NCI-H146 (cell line): ENCODE measurements around the gene SELENOW.
"Not testable (repeated sequence)": the region's sequence is repeated elsewhere in the genome, so short reads cannot be mapped to it uniquely, and the experiment has no call there.

Experiments used
- DNase-seq: peaks from one replicate; lab custom pipeline; 2025; lab: John Stamatoyannopoulos, UW

The SELENOW gene

DNA sequence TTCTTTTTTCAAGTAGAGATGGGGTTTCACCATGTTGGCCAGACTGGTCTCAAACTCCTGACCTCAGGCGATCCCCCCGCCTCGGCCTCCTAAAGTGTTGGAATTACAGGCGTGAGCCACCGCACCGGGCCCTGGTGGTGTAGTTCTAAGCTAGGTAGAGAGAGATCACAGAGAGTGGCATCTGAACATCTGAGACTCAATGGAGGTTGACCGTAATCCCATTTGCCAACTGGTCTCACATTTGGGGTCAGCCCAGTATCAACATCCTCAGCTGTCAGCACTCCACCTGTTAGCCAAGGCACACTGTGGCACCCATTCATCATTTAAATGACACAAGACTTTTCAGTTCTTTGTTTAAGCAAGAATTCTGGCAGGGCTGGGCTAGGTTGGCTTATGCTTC lies 8.1 kb downstream of the SELENOW start:
- DNase-seq: no peak

DNA sequence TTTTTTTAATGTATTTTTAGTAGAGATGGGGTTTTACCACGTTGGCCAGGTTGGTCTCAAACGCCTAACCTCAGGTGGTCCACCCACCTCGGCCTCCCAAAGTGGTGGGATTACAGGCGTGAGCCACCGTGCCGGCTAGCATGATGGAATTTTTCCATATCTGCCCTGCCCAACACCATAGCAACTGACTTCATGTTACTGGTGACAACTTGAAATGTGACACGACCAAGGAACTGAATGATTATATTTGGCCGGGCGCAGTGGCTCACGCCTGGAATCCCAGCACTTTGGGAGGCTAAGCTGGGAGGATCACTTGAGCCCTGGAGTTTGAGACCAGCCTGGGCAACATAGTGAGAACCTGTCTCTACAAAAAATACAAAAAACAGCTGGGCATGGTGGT lies 8.8 kb downstream of the SELENOW start:
- DNase-seq: not testable (repeated sequence)

DNA sequence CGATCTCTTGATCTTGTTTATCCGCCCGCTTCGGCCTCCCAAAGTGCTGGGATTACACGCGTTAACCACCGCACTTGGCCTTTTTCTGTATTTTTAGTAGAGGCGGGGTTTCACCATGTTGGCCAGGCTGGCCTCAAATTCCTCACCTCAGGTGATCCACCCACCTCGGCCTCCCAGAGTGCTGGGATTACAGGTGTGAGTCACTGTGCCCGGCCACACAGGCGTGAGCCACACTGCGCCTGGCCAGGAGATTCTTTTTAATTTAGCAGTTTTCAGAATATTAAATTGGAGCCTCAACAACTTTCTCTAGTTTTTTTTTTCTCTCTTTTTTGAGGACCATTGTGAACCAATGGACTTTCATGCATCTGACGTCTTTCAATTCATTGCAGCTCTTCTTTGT lies 11.3 kb downstream of the SELENOW start:
- DNase-seq: not testable (repeated sequence)

DNA sequence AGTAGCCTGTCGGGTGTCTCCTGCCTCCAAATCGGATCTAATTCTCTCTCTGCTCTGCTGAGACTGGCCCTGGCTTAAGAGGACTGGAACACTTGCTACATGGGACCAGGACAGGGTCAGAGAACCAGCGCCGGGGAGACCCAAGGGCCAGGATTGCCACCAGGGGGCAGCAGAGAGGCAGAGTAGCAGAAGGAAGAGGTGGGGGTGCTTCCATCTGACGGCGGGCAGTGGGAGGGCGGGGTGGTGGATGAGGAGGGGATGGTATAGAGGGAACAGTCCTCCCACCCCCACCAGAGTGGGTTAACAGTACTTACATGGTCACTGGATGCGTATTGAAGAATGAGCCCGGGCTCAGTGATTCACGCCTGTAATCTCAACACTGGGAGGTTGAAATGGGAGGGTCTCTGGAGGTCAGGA lies 11.9 kb downstream of the SELENOW start:
- DNase-seq: peak; percentile 84

DNA sequence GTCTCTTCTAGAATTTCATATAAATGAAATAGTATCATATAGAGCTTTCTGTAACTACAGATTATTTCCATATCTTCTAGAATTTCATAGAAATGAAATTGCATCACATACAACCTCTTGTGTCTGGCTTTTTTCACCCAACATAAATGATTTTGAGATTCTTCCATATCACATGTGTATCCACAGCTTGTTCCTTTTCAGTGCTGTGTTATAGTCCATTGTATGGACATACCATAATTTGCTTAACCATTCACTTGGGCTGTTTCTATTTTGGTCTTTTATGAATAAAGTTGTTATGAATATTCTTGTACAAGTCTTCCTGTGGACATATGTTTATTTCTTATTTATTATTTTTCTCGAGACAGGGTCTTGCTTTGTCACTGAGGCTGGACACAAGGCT lies 14.1 kb downstream of the SELENOW start:
- no peak for DNase-seq

DNA sequence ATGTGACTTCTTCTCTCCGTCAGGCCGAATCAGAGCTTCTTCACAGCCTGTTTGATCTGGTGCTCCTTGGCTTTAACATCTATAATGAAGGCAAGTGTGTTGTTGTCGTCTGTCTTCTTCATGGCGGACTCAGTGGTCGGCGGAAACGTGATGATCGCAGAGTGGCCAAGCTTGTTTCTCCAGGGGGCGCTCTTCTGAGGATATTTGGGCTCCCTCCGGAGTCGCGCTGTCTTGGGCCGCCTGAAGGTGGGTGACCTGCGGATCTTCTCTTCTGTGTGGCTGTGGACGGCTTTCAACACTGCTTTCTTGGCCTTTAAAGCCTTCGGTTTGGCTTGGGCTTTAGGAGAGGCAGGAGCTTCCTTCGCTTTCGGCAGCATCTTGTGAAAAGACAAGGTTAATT lies 16.0 kb downstream of the SELENOW start:
- DNase-seq: no peak

DNA sequence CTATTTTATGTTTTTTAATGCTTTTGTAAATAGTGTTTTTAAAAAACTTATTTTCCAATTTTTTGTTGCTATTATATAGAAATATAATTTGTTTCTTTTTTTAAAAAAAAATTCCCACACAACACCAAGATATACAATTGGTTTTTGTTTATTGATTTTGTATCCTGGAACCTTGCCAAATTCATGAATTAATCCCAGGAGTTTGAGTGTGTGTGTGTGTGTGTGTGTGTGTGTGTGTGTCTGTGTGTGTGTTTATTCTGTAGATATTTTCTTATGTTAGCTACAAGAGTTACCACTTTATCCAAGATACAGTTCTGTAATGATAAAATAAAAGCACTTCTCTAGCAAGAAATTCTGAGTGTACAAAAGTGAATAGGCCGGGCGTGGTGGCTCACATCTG lies 18.3 kb downstream of the SELENOW start:
- DNase-seq: peak; percentile 22

DNA sequence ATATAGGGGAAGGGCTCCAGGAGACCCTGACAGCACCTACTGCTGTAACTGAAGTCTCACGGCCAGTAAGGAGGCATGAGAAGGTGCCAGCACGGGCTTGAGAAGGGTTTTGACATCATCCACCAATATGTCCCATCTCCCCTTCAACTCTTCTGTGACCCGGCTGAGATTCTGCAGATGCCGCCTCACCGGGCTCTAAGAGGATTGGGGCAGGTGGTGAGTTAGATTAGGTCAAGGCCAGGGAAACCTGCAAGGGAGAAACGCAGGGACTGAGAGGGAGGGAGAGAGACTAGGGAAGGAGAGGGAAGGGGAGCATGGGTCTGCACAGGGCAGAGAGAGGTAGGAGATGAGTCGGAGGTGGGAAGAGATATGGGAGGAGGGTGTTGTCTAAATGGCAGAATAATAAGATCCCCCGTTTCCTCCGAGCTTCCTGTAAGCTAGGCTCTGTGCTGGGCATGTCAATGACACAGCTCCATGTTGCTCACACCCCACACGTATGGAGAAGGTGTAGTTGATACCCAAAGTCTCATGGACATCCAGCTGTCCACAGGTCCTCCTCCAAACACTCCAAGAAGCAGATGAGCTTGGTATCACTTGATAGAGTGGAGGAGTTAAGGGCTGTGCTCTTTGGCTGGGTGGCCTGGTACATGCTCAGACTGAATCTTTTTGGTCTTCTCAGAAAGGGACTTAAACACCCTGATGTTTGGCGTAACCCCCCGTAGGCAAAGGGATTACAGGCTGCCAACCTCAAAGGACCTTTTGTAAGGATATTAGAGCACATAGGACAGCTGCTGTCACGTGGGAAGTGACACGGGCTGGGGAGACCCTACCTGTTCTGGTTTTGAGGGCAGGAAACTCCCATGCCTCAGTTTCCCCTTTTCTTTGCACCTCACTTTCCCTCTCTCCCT lies 19.7 kb downstream of the SELENOW start:
- DNase-seq: no peak

DNA sequence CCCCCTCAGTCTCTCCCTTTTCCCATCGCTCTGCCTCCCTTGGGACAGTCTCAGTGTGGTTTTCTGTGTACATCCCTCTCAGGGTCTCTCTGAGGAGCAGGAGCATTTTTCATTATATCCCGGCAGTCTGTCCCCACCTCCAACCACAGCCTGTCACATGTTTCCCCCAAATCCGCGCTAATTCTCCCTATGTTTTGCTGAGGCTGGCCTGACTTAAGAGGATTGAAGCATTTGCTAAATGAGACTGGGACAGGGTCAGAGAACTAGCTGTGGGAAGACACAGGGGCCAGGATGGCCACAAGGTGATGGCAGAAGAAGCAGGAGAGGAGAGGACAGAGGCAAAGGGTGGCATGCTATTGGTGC lies 20.4 kb downstream of the SELENOW start:
- no peak for DNase-seq

DNA sequence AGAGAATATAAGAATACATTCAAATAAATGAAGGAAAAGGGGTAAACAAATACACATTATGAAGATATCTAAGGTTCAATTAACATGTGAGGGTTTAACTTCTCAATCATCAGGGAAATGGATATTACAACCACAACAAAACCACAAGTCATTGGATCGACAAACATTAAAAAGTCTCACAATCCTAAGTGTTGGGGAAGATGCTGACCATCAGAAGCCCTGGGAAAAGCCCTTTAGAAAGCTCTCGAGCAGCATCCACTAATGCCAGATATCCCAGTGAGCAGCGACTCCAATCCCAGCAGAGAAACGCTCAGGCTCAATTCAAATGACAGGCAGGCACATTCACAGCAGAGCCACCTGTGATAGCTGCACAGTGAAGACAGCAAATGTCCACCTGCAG lies 22.8 kb downstream of the SELENOW start:
- DNase-seq: no peak

DNA sequence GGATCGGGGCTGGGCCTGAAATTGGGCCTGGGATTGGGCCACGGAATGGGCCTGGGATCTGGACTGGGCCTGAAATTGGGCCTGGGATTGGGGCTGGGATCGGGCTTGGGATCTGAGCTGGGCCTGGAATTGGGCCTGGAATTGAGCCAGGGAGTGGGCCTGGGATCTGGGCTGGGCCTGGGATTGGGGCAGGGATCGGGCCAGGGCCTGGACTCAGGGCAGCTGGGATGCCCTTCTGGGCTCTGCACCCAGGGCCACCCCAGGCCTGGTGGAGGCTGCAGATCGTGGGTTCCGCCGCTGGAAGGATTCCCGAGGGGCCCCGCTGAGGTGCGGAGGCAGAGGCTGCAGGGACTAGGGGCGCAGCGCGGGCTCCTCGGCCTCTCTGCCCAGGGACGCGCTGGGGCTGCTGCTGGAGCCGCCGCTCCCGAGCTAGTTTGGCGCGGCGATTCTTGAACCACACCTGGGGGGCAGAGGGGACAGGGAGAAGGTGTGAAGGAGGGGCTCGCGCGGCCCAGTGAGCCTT lies 24.1 kb downstream of the SELENOW start:
- DNase-seq: no peak

DNA sequence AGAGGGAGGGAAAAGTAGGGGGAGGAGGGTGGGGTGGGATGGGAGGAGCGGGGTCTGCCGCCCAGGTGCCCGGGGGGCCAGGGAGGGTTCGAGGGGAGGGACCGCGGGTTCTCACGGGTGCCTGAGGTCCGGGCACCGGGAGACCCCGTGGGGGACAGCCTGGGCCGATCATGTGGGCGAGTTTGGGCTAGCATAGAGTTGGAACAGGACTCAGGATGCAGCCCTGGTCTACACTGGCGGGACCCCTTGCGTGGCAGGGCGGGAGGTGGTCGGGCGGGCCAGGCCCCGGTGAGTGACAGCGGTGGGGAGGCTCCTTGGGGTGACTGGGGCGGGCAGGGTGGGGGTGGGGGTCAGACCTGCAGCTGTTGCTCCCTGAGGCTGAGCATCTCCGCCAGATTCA lies 24.6 kb downstream of the SELENOW start:
- DNase-seq: not testable (repeated sequence)

DNA sequence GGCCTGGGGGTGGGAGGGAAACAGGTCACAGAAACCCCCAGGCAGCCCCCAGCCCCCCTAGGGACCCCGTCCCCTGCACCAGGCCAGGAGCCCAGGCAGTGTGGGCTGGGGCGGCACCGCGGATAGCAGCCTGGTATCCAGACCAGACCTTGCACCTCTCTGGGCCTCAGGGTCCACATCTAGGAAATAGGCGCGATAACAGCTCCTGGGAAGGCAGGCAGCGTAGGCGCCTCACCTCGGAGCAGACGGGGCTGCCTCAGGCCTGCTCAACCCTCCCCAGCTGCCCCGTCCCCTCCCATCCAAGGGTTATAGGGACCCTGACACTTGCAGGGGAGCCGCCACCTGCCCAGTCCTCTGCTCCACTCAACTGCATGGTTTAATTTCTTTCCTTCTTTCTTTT lies 25.2 kb downstream of the SELENOW start:
- not testable (repeated sequence) for DNase-seq

DNA sequence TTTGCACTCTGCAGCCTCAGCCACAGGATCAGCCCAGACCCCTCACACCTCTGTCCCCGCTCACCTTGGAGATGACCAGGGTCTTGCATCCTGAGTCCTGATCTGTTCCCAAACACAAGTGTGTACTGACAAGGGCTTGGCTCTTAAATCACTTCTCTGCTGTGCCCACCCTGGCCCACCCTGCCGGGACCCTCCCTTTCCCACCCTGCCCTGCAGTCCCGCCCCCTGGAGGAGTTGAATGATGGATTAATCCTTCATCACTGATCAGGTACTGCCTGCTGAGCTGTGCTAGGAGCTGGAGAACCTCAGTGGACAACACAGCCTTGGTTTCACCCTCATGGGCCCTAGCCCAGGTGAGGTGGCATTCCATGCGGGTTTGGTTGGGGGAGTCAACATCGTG lies 25.9 kb downstream of the SELENOW start, which contains the start of gene TPRX1:
TSS of gene TPRX1 (minus strand) at position 101 of the 400 bp plus-strand sequence. CDS start at position 89, 12 bp downstream.
- not testable (repeated sequence) for DNase-seq

DNA sequence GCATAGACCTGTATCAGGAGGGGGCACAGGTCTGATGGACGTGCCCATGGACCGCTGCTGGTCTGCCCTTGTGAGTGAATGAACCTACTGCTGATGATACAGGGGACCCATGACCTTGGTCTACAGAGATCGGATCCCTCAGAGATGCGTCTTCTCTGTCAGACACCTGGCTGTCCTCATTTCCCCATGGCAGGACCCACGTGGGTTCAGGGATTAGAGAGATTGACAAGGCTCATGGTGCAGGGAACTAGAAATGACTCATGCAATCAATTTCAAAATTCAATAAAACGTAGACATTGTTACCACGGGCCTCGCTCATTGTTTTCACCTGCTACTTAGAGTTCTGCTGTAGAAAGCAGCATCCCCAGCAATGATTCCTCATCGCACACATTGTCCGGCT lies 26.8 kb downstream of the SELENOW start:
- DNase-seq: no peak

DNA sequence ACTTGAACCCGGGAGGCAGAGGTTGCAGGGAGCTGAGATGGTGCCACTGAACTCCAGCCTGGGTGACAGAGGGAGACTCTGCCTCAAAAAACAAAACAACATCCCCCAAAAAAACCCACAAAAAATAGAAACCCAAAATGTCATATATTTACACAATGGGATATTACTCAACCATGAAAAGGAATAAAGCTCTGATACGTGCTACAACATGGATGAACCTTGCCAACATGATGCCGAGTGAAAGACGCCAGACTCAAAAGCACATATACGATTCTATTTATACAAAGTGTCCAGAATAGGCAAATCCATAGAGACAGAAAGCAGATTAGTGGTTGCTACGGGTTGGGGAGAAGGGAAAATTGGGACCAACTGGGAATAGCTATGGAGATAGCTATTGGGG lies 27.9 kb downstream of the SELENOW start:
- no peak for DNase-seq

DNA sequence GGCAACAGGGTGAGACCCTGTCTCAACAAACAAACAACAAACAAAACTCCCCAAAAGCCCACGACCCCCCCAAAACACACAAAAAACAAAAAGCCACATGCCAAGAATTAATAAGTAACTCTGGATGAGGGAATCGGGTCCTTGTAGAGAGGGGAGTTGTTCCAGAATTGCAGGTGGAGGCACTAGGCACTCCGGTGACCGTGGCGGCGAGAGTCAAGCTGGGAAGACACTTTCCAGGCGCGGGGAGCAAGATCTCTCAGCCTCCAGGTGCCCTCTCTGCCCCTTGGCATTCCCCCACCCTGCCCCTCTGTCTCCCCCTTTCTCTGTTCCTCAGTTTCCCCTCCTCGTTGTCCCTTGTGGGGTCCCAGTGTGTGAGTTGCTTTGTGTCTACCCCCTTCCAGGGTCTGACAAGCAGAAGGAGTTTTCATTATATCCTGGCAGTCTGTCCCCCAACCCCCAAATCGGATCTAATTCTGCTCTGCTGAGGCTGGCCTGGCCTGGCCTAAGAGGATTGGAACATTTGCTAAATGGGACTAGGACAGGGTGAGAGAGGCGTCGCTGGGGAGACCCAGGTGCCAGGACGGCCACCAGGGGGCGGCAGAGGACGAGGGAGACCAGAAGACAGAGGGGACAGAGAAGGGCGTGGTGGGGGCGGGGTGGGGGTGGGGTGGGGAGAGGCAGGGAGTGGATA lies 34.9 kb downstream of the SELENOW start:
- DNase-seq: peak; percentile 64

DNA sequence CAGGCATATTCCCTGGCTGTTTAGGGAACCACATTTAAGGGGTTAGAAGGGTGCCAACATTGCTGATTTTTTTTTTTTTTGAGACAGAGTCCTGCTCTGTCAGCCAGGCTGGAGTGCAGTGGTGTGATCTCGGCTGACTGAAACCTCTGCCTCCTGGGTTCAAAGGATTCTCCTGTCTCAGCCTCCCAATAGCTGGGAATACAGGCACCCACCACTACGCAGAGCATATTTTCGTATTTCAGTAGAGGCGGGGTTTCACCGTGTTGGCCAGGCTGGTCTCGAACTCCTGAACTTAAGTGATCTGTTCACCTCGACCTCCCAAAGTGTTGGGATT lies 35.5 kb downstream of the SELENOW start:
- no peak for DNase-seq

DNA sequence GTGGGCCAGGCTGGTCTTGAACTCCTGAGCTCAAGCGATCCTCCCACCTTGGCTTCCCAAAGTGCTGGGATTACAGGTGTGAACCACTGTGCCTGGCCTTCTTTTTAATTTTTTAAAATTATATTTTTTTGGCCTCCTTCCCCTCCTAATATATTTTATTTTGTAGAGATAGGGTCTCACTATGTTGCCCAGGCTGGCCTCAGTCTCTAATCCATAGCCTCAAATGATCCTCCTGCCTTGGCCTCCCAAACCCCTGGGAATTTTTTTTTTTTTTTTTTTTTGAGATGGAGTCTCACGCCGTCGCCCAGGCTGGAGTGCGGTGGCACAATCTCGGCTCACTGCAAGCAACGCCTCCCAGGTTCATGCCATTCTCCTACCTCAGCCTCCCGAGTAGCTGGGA lies 37.8 kb downstream of the SELENOW start:
- DNase-seq: not testable (repeated sequence)

DNA sequence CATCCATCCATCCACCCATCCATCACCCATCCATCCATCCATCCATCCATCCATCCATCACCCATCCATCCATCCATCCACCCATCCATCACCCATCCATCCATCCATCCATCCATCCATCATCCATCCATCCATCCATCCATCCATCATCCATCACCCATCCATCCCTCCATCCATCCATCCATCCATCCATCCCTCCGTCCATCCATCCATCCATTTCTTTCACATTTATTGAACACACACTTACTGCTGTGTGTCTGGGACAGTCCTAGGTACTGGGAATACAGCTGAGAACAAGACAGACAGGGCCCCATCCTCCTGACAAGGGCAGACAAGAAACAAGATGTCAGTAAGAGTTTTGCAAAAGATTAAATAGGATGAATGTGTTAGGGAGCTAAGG lies 39.7 kb downstream of the SELENOW start:
- DNase-seq: not testable (repeated sequence)

DNA sequence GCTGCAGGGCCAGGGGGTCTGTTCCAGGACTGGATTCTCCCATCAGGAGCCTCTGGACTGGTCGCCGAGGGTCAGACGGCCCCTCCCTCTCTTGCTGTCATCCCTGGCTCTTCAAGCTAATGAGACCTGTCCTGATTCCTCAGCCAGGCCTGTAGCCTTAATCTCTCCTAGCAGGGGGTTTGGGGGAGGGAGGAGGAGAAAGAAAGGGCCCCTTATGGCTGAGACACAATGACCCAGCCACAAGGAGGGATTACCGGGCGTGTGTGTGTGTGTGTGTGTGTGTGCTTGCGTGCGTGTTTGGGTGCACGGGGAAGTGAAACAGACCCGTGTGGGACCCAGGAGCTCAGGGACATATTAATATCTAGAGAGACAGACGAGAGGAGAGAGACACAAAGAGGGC lies 41.4 kb downstream of the SELENOW start:
- DNase-seq: no peak

DNA sequence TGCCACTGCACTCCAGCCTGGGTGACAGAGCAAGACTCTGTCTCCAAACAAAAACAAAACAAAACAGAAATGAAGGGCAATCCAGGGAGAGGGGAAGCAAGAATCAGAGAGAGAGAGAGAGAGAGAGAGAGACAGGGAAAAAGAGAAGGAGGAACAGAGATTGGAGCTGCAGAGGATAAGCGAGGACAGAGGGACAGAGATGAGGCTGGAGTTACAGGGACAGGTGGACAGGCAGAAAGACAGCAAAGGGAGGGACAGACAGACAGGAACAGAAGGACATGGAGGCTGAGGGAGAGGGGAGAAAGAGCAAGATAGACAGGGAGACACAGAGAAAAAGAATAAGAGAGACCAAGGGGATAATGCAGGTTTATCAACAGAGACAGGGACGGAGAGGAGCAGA lies 41.9 kb downstream of the SELENOW start:
- DNase-seq: no peak

DNA sequence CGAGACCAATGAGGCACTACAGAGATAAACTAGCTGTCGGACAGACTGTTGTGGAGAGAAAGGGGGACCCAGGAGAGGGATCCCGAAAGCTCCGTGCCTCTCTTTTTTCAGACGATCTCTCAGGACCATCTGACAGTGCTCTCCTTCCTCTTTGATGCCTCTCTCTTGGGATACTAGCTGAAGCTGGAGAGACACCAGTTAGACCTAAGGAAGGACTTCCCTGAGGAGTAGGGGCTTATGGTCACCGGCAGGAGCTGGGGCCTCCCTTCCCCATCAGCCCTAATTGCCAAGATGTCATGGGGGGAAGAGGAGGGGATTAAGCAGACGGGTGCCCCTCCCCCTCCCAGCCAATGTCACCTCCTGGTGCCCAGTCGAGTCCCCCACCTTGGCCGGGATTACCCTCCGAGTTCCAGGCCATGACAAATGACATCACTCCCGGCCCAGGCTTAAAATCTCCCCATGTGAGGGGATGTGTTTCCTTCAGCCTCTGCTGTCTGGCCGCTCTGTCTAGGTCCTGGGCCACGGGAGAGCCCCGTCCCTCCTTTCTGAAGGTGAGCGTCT lies 43.0 kb downstream of the SELENOW start, which contains the start of gene CRX:
TSS of gene CRX (plus strand) at position 478 of the 561 bp plus-strand sequence. CDS start 12,507 bp downstream, outside the sequence.
- no peak for DNase-seq
